Activated CD8-positive, alpha-beta memory T cell treated with anti-CD3 and anti-CD28 coated beads, Interleukin-2, amount 50 U/mL, for 24 hours (primary cell): ENCODE measurements around the gene UBIAD1.
A peak's percentile ranks its signal among the peaks of the same experiment; 100 is the strongest.
"Not testable (repeated sequence)": the region's sequence is repeated elsewhere in the genome, so short reads cannot be mapped to it uniquely, and the experiment has no call there.

ENCODE experiments used
- DNase-seq: peaks from one replicate; pipeline ENCODE4 v3.0.0-alpha.2; 2020; ENCODE audit errors: extremely low read depth

Gene UBIAD1

GRCh38 chr1:11272832-11273594, at the start of gene UBIAD1:
Gene UBIAD1, plus strand, starts transcription at chr1:11273198. Its CDS starts 334 bp downstream, at chr1:11273532.
- peak; percentile 53 for DNase-seq

- DNase-seq, result no peak
Measured at GRCh38 chr1:11227106-11228077, 45.6 kb upstream of the UBIAD1 start.

- no peak for DNase-seq
Measured at GRCh38 chr1:11229203-11229602, 43.8 kb upstream of the UBIAD1 start.

- DNase-seq, result no peak
Measured at GRCh38 chr1:11233208-11233607, 39.8 kb upstream of the UBIAD1 start.

- no peak for DNase-seq
Measured at GRCh38 chr1:11237356-11237755, 35.6 kb upstream of the UBIAD1 start.

- no peak for DNase-seq
Measured at GRCh38 chr1:11238311-11238710, 34.7 kb upstream of the UBIAD1 start.

- DNase-seq, result no peak
Measured at GRCh38 chr1:11245248-11245647, 27.8 kb upstream of the UBIAD1 start.

GRCh38 chr1:11245904-11246719, 26.9 kb upstream of the UBIAD1 start:
- no peak for DNase-seq

- DNase-seq, result no peak
Measured at GRCh38 chr1:11248169-11248568, 24.8 kb upstream of the UBIAD1 start.

- no peak for DNase-seq
Measured at GRCh38 chr1:11252538-11252937, 20.5 kb upstream of the UBIAD1 start.

GRCh38 chr1:11253226-11253625, 19.8 kb upstream of the UBIAD1 start:
- no peak for DNase-seq

- no peak for DNase-seq
Measured at GRCh38 chr1:11256299-11256698, 16.7 kb upstream of the UBIAD1 start.

- peak; percentile 97 for DNase-seq
Measured at GRCh38 chr1:11262171-11263049, 10.6 kb upstream of the UBIAD1 start, which contains the start of gene MTOR. Gene MTOR, minus strand, starts transcription at chr1:11262551. Its CDS starts 3,142 bp downstream, at chr1:11259409.

- no peak for DNase-seq
Measured at GRCh38 chr1:11266268-11267074, 6.5 kb upstream of the UBIAD1 start.

GRCh38 chr1:11267350-11268337, 5.4 kb upstream of the UBIAD1 start:
- DNase-seq, result not testable (repeated sequence)

GRCh38 chr1:11272544-11272831, 510 bp upstream of the UBIAD1 start:
- DNase-seq, result no peak

- DNase-seq, result no peak
Measured at GRCh38 chr1:11273595-11274234, 717 bp downstream of the UBIAD1 start.

- no peak for DNase-seq
Measured at GRCh38 chr1:11279152-11279551, 6.2 kb downstream of the UBIAD1 start.
